HG02870 (cell line): ENCODE results near the gene MLST8.

ENCODE experiments used
- ATAC-seq: cut with Tn5 transposase; IDR thresholded peaks from one replicate; pipeline ENCODE4 v1.9.1; 2021; ENCODE audit warnings: mild to moderate bottlenecking, moderate library complexity; ENCODE audit not compliant: unreplicated experiment

MLST8 gene

DNA sequence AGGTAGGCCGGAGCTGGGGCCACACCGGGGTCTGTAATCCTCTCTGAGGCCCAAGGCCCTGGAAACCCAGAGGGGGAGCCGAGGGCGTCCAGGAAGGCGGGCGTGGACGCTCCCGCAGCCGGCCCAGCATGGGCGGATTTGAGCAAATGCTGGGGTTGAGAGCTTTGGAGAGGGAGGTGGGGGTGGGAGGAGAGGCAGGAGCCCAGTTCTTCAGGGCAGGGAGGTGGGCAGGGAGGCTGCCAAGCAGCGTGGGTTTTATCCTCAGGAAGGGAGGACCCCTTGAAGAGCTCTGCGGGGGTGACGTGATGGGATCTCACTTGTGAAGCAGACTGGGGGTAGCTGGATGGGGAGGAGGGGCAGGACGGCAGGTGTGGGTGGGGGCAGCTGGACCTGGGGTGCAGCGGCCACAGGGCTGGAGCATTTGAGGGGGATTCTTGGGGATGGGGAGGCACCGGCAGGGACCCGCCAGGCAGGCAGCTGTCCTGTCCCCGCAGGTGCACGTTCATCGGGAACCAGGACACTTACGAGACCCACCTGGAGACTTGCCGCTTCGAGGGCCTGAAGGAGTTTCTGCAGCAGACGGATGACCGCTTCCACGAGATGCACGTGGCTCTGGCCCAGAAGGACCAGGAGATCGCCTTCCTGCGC is 32.4 kb upstream of the MLST8 start:
- ATAC-seq = no peak

DNA sequence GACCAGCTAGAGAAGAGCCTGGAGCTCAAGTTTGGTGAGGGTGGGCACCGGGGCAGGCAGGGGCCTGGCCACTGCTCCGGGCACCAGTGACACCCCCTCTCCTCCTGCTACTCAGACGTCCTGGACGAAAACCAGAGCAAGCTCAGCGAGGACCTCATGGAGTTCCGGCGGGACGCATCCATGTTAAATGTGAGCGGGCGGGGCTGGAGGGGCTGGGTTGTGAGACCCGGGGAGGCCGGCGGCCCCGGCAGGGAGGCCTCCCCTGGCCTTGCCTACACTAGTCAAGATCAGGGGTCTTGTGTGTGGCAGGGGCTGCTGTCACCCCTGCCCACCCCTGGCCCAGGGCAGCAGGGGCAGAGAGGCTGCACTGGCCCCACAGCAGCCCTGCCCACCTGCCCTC is 31.9 kb upstream of the MLST8 start:
- no peak for ATAC-seq

DNA sequence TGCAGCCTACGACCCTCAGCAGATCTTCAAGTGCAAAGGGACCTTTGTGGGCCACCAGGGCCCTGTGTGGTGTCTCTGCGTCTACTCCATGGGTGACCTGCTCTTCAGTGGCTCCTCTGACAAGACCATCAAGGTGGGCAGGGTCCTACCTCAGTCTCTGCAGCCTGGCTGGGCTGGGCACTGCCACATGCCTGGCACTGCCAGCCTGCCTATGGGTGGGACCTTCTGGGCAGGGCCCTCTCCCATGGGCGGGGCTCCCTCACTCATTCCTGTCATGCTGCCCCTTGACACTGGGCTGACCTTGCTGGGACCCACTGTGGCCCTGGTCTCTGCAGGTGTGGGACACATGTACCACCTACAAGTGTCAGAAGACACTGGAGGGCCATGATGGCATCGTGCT is 31.3 kb upstream of the MLST8 start:
- no peak for ATAC-seq

DNA sequence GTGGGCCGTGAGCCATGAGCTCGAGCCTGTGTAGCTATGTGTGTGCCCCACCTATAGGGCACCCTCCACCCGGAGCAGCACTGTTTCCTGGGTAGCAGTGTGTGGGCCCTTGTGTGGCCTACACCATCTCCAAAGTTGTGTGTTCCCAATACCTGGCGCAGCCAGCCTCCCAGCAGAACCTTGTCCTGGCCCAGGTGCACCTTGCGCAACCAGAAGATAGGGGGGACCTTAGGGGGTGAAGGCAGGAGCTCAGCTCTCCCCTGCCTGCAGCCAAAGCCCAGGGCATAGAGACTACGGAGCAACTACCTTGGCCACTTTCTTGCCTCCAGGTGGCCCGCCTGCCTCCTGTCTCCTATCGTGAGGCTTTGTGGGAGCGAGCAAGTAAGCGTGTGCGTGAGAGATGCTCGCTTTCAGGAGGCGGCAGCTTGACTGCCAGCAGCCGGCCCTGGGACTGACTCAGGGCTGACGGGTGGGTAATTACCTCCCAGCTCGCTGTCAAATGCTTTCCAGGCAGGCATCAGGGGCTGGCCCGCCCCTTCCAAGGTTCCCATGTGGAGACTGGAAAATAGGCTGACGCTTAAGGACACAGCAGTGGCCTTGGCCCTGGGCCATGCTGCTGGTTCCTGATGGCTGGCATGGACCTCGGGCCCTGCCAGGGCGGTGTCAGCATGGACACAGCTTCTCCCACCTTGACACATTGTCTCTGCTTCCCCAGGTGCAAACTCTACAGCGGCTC is 30.7 kb upstream of the MLST8 start:
- no peak for ATAC-seq

DNA sequence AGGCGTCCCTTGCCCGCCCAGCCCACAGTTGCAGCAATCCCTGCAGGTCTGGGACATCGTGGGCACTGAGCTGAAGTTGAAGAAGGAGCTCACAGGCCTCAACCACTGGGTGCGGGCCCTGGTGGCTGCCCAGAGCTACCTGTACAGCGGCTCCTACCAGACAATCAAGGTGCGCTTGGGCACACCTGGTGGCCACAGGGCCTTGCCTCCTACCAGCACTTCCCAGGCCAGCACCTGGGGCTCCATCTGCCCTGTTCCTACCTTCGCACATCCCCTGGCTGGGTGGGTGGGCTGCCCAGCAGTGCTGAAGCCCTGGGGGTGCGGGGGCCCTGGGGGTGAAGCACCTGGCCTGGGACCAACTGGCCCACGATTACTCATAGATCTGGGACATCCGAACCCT is 29.8 kb upstream of the MLST8 start:
- no peak for ATAC-seq

DNA sequence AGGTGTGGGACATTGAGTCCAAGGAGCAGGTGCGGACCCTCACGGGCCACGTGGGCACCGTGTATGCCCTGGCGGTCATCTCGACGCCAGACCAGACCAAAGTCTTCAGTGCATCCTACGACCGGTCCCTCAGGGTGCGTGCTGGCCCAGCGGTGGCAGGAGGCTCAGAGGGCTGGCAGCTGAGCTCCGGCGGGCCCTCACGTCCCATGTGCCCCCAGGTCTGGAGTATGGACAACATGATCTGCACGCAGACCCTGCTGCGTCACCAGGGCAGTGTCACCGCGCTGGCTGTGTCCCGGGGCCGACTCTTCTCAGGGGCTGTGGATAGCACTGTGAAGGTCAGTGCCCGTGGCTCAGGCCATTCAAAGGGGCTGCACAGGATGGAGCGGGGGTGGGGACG is 29.2 kb upstream of the MLST8 start:
- ATAC-seq = no peak

DNA sequence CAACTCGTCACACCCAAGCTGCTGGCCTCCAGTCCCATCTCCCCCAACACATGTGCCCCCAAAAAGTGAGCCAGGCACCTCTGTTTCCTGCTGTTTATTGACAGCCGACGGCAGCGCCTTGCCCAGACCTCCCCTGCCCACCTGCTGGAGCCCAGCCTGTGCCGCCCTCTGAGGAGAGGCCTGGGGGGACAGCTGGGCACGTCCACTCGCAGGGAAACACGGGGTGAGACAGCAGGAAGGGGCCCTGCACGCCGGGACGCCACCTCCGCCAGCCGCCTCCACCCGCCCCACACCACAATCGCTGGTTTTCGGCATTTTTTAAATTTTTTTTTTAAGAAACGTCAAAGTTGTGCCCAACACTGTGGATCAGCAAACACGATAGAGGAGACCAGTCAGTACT is 28.2 kb upstream of the MLST8 start:
- ATAC-seq = no peak

DNA sequence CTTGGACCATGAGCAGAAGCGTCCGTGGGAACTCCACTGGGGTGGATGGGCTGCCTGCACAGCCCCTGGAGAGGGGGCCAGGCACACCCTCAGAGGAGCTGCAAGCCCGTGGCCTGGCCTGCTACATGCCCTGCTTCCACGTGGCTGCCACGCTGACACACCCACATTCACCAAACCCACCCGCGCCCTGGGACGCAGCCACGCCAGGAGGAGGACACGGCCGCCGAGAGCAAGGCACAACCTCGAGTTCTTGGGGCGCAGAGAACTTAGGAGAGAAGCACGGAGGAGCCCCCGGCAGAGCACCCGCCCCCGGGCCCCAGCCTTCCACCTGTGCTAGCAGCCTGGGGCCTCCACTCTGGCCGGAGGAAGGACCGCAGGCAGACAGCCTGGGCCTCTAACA is 27.7 kb upstream of the MLST8 start:
- no peak for ATAC-seq

DNA sequence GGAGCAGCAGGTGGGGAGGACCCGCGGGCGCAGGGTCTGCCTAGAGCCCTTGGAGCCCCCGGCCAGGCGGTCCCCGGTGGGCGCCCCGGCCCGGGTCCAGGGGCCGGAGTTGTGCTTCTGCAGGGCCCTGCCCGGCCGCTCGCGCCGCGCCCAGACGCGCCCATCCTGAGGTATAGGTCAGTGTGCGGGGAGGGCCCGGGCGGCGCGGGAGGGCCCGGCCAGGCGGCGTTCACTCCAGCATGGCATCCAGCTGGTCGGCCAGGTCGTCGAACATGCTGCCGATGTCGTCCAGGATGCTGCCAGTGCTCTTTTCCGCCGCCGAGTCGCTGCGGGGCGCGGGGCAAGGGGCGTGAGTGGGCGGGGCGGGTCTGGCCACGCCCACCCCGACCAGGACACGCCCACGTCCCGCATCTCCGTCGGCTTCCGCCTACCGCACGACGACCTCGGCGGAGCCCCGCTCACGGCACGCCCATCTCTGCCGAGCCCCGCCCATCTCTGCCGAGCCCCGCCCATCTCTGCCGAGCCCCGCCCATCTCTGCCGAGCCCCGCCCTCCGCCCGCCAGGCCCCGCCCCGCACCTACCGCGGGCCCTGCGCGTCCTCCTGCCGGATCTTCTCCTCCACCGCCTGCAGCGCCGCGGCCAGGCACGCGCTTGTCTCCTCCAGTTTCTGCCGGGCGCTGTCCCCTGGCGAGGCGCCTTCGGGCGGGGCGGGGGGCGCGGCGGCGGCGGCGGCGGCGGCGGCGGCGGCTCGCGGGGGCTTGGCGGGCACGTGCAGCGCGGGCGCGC is 26.7 kb upstream of the MLST8 start:
- no peak for ATAC-seq

DNA sequence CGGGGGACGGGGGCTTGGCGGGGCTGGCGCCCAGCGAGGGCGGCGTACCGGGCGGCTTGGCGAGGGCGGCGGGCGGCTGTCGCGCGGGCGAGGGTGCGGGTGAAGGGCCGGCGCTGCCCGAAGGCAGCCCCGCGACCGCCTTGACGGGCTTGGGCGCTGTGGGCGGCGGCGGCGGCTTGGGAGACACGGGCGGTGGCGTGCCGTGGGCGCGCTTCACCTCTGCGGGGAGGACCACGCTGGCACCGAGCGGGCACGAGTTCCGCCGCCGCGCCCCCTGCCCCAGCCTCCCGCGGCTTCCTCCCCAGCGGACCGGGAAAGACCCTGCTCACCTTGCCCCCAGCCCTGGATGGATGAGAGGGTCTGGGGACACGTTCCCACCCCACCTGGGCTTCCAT is 26.1 kb upstream of the MLST8 start:
- ATAC-seq = no peak

DNA sequence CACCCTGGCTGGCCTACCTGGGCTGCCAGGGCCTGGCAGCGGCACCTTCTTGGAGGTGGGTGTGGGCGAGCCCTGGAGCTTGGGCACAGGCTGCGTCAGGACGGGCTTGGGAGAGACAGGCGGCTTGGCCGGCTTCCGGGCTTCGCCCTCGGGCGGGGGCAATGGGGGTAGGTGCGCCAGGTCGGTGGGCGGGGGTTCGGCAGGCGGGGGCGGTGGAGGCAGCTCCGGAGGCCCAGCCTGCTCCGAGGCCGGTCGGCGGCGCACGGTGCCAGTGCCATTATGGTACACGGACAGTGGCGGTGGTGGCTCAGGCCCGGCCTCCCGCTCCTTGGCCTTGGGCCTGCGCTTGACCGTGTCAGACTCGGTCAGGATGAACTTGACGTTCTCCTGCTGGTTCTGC is 25.7 kb upstream of the MLST8 start:
- no peak for ATAC-seq

DNA sequence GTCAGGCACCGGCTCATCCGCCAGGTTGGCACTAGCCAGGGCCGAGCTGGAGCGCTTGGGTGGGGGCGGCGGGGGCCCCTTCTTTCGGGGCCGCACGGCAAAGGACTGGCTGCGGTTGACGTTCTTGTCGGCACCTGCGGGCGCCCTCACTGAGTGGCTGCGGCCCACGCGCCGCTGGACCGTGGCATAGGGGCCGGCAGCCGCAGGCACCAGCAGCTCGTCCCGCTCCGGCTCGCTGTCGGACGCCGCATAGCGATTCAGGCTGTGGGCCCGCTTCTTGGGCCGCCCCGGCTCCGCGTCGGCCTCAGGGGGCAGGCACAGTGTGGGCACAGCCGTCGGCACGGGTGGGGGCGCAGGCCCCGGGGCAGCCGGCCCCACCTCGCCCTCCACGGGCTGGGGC is 24.8 kb upstream of the MLST8 start:
- ATAC-seq = no peak

DNA sequence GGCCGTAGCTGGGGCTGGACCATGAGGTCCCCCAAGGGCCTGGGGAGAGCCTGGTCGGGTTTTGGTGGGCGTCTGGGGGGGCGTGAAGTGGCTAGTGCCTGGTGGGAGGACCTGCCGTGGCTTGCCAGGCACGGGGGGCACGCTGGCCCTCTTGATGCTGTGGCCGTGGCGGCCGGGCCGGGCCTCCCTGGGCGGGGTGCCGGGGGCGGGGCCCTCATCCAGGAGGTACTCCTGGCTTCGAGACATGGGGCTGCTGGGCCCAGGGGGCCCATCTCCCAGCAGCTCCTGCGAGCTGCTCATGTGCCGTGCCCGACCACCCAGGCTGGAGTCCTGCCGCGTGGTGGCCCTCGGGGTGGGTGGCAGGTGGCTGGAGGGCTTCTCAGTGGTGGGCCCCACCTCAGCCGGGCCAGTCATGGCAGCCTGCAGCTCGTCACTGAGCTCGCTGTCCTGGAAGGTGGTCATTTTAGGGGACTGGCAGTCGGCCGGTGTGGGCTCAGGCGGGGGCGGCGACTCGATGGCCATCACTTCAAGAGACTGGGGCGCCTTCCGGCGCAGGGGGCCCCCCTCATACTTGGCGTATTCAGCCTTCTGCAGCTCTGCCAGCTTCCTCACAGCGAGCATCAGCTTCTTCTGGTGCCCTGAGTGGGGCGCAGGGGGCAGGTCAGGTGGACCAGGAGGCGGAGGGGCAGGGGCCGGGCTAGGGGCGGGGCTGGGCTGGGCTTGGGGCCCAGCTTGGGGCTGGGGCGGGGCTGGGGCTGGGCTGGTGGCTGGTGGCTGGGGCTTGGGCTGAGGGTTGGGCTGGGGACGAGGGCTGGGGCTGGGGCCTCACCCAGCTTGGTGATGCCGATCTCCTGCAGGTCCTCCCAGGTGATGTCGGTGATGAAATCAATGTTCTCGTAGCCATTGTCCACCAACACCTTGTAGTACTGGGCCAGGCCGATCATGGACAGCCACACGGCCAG is 24.0 kb upstream of the MLST8 start:
- ATAC-seq = no peak

DNA sequence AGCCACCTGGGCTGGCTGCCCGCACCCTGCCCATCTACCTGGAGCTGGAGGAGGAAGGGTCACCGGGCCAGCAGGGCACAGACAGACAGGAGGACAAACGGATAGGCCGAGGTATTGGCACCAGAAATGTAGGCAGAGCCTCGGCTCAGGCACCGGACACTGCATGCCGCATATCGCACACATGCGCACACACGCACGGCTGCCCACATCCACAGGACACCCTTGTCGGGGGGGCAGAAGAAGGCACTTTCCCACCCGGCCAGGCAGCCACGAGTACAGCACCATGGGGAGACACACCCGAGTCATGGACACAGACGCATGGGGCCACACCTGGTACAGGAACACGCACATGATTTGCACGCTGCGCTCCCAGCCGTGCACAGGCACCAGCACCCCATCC is 23.3 kb upstream of the MLST8 start:
- no peak for ATAC-seq

DNA sequence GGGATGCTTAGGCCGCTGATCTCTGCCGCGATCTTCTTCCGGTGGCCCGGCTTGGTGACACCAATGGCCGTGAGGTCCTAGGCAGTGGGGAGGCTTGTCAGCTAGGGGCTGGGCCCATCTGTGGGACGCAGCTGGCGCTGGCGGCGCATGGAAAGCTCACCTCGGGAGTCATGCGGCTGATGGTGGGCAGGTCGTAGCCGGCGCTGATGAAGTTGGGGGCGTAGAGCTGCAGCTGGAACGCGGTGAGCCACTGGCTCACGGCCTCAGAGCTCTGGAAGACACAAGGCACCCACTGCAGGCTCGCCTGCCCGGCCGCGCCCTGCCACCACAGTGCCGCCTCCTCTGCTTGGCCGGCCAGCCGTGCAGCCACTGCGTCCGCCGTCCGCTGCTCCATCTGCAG is 21.6 kb upstream of the MLST8 start:
- no peak for ATAC-seq

DNA sequence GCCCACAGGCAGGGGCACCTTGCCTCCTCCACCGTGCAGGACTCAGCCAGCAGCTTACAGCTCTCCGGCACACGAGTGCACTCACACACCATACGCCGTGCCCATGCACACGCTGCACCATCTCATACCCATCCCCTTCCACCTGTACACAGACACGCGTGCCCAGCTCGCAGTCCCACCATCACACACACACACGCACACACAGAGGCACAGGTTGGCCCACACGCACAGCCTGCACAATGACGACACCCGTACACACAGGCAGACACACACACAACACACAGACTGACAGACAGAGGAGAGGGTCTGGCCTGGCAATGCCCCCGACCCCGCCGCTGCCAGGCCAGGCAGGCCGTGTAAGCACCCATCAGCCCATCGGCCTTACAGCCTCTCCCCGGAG is 20.9 kb upstream of the MLST8 start:
- no peak for ATAC-seq

DNA sequence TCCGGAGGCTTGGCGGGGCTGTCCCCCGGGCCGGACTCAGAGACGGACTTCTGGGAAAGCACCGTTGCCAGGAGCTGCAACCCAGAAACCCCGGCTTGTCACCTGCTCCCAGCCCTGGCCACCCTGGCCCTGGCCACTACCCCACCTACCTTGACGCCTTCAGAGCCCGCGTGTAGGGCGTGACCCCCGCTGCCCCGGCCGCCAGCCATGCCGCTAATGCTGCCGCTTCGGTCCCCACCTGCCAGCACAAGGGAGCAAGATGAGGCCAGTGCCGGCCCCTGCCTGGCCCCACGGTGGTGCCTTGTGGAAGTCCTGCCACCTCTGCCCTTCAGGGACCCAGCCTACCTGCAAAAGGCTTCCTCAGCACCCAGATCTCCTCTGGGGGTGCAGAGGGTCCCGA is 20.3 kb upstream of the MLST8 start:
- ATAC-seq = no peak

DNA sequence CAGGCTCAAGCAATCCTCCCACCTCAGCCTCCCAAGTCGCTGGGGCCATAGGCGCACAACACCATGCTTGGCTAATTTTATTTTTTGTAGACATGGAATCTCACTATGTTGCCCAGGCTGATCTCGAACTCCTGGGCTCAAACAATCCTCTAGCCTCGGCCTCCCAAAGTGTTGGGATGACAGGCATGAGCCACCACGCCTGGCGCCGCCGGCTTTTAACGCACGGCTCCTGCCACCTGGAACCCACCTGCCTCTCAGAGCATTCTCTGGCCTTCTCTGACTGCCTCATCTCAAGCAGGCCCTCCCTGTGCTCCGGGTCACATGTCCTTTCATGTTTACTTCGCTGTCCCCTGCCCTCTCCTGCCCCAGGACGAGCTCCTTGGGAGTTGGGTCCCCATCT is 19.2 kb upstream of the MLST8 start:
- ATAC-seq = no peak

DNA sequence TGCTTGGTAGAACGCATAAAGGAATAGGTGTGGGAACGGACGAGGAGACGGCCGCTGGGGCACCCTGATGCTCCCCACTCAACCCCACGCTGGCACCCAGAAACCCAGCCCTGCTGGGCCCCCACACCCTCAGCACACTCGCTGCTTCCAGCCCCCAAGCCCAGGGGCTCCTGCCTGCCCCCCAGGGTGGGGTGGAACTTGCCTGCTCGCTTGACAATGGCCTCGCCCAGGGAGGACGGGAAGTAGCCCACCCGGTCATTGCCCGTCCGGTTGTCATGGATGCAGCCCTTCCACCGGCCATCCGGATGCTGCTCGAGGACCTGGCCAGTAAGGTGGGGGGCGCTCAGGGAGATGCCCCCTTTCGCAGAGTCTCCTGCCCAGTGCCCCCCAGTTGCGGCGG is 18.7 kb upstream of the MLST8 start:
- ATAC-seq = no peak

DNA sequence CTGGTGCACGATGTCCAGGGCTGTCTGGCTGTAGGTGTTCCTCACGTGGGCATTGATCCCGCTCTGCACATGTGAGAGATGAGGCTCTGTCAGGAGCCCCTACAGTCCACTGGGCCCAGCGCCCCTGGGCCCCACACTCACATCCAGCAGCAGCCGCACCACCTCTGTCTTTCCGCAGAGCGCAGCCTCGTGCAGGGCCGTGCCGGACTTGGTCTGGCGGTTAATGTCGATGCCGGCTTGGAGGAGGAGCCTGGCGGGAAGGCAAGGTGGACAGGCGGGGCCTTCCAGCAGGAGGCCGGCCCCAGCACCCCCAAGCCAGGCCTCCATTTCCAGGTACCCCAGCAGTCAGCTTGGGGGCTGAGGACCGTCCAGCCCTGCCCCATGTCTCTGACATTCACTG is 18.0 kb upstream of the MLST8 start:
- ATAC-seq = no peak

DNA sequence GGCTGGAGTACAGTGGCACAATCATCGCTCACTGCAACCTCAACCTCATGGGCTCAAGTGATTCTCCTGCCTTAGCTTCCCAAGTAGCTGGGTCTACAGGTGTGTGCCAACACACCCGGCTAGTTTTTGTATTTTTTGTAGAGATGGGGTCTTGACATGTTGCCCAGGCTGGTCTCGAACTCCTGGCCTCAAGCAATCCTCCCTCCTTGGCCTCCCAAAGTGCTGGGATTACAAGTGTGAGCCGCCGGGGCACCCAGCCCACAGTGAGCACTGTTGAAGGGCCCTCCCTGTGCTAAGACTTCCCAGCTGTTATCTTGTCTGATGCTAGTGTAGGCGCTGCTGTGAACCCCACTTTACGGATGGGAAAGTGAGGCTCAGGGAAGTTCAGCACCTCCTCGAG is 16.9 kb upstream of the MLST8 start:
- no peak for ATAC-seq
